PC-9 (cell line): ENCODE data around the gene MAMLD1. TPM values are rescaled to one million over a fixed set of nuclear protein-coding genes. Genes with fewer than 3 reads are reported as not detected.

ENCODE experiments used
- BruUV-seq: library from RNA; stranded (reverse); fragments of 400-500 nt; replicated peaks from 2 replicates; lab custom pipeline; 2021; lab: Mats Ljungman, UMichigan
- CTCF ChIA-PET: fragments of 300-600 bp; sonication (Branson Sonifier 250); formaldehyde crosslinking; loops from one replicate; lab custom pipeline; 2022; ENCODE audit warnings: antibody characterized with exemption; lab: Charles Lee
- POLR2A ChIA-PET: fragments of 300-600 bp; sonication (Branson Sonifier 250); formaldehyde crosslinking; loops from one replicate; lab custom pipeline; 2022; ENCODE audit warnings: antibody characterized with exemption; ENCODE audit not compliant: unreplicated experiment; lab: Charles Lee
- DNase-seq, 2 experiments: peaks; one replicate each; pipeline versions ENCODE4 v3.0.0 to v3.0.0-alpha.2; 2015 to 2022; ENCODE audit warnings: mixed read lengths in 1 of 2
- H2AFZ ChIP-seq: fragments of 200-600 bp; sonication (generic); 2 replicates; pipeline ENCODE4 v1.8.1; 2017; ENCODE audit warnings: antibody characterized with exemption
- H3F3A ChIP-seq: fragments of 200-600 bp; sonication (generic); 2 replicates; pipeline ENCODE4 v1.8.1; 2017; ENCODE audit warnings: antibody characterized with exemption, mild to moderate bottlenecking, low read depth; ENCODE audit not compliant: insufficient read depth
- H3K27ac ChIP-seq: fragments of 200-600 bp; sonication (generic); 2 replicates; pipeline ENCODE4 v1.6.1; 2016; ENCODE audit warnings: mixed run types
- H3K27me3 ChIP-seq: fragments of 200-600 bp; sonication (generic); 2 replicates; pipeline ENCODE4 v1.6.1; 2016; ENCODE audit warnings: low read depth, mixed run types; ENCODE audit not compliant: insufficient read depth
- H3K36me3 ChIP-seq: fragments of 200-600 bp; sonication (generic); 2 replicates; pipeline ENCODE4 v1.6.1; 2016; ENCODE audit warnings: low read depth, mixed run types
- H3K4me1 ChIP-seq: fragments of 200-600 bp; sonication (generic); replicated peaks from 2 replicates; pipeline ENCODE4 v1.6.1; 2016; ENCODE audit warnings: mixed run types; ENCODE audit not compliant: insufficient read depth
- H3K4me2 ChIP-seq: fragments of 200-600 bp; sonication (generic); 2 replicates; pipeline ENCODE4 v1.6.1; 2017; ENCODE audit warnings: mixed run types
- H3K4me3 ChIP-seq: fragments of 200-600 bp; sonication (generic); 2 replicates; pipeline ENCODE4 v1.6.1; 2016; ENCODE audit warnings: mixed run types
- H3K79me2 ChIP-seq: fragments of 200-600 bp; sonication (generic); 2 replicates; pipeline ENCODE4 v1.6.1; 2017; ENCODE audit warnings: low read depth, mixed run types
- H3K9me2 ChIP-seq: fragments of 200-600 bp; sonication (generic); 2 replicates; pipeline ENCODE4 v1.8.1; 2017; ENCODE audit warnings: mild to moderate bottlenecking; ENCODE audit not compliant: insufficient read depth
- H3K9me3 ChIP-seq: fragments of 200-600 bp; sonication (generic); 2 replicates; pipeline ENCODE4 v1.8.1; 2016; ENCODE audit warnings: low read depth; ENCODE audit not compliant: insufficient read depth
- H4K20me1 ChIP-seq: fragments of 200-600 bp; sonication (generic); 2 replicates; pipeline ENCODE4 v1.8.1; 2017; ENCODE audit not compliant: insufficient read depth
- CTCF ChIP-seq: fragments of 200-600 bp; sonication (generic); conservative IDR thresholded peaks from 2 replicates; pipeline ENCODE4 v1.6.1; 2017; ENCODE audit warnings: mixed run types, antibody characterized with exemption, mild to moderate bottlenecking, moderate library complexity
- EZH2 ChIP-seq: fragments of 200-600 bp; sonication (generic); IDR thresholded peaks from 2 replicates; pipeline ENCODE4 v1.8.0; 2017; ENCODE audit warnings: antibody characterized with exemption, low read depth
- intact Hi-C: fragments of 100-400 bp; cut with micrococcal nuclease; formaldehyde crosslinking; loops from one replicate; pipeline ENCODE4 v1.10.0; 2022; ENCODE audit not compliant: unreplicated experiment
- total RNA-seq: library from RNA; stranded (reverse); gene quantifications from 2 replicates; pipeline ENCODE4 v1.2.3, GENCODE V29; 2021

Gene MAMLD1
- total RNA-seq, 1 experiment from 2014 or later: 2.5 TPM

- no peaks in the 10 kb centered on the region for H3K4me1 ChIP-seq
- intact Hi-C loops: no loop called here
- H3K4me2 ChIP-seq: no peak overlapping the region
- ChIA-PET CTCF (no interaction called here), POLR2A (no interaction called here)
- no peaks in the 10 kb centered on the region for H3F3A ChIP-seq
- no peaks in the 10 kb centered on the region for H3K27me3 ChIP-seq
- no peaks in the 10 kb centered on the region for H3K9me2 ChIP-seq
- H3K4me3 ChIP-seq: no peak overlapping the region
- H3K79me2 ChIP-seq: no peaks in the 10 kb centered on the region
- H3K9me3 ChIP-seq: no peaks in the 10 kb centered on the region
- no peak overlapping the region for H2AFZ ChIP-seq
- H3K27ac ChIP-seq: no peak overlapping the region
- no peaks in the 10 kb centered on the region for H4K20me1 ChIP-seq
- DNase-seq: no peak
- TF ChIP-seq EZH2: no peak
- TF ChIP-seq CTCF: no peak
- BruUV-seq: no TSS peak
- no peaks in the 10 kb centered on the region for H3K36me3 ChIP-seq
Observed at GRCh38 chrX:150334100-150334499, 29.0 kb upstream of the MAMLD1 start.

DNA sequence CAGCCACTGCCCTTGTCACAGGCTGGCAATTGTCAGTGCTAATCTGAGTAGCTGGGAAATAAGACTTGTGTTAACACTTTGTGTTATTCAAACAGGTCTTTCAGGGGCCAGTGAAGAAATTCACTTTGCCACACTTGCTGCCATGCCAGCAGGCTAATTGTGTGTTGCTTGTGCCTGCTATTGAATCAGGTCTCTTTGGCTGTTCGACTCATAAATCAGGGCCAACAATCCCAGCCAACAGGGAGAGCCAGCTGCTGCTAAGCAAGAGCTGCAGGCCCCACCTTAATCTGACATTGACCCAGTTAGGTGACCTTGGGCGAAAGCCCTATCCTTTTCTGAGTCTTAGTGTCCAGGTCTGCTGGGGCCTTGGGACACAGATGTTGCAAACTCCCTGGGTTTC is 28.1 kb upstream of the MAMLD1 start:
- Histone ChIP-seq H2AFZ (no peak overlapping the region), H3K27me3 (no peaks in the 10 kb centered on the region), H3K79me2 (no peaks in the 10 kb centered on the region), H3K4me2 (no peak overlapping the region), H3K9me3 (no peaks in the 10 kb centered on the region), H3K4me1 (no peaks in the 10 kb centered on the region), H4K20me1 (no peaks in the 10 kb centered on the region), H3K36me3 (no peaks in the 10 kb centered on the region), H3K27ac (no peak overlapping the region), H3F3A (no peaks in the 10 kb centered on the region), H3K4me3 (no peak overlapping the region), H3K9me2 (no peaks in the 10 kb centered on the region)
- ChIA-PET CTCF (no interaction called here), POLR2A (no interaction called here)
- BruUV-seq: no TSS peak
- intact Hi-C loops: no loop called here
- no peak for DNase-seq
- TF ChIP-seq CTCF: no peak
- TF ChIP-seq EZH2: no peak

- no peaks in the 10 kb centered on the region for H3K79me2 ChIP-seq
- H3K9me3 ChIP-seq: no peaks in the 10 kb centered on the region
- no peak overlapping the region for H3K4me3 ChIP-seq
- intact Hi-C loops: no loop called here
- H3K27ac ChIP-seq: no peak overlapping the region
- no peaks in the 10 kb centered on the region for H3K36me3 ChIP-seq
- ChIA-PET POLR2A (no interaction called here), CTCF (no interaction called here)
- H2AFZ ChIP-seq: no peak overlapping the region
- no peaks in the 10 kb centered on the region for H3F3A ChIP-seq
- H3K4me1 ChIP-seq: no peaks in the 10 kb centered on the region
- no peaks in the 10 kb centered on the region for H3K9me2 ChIP-seq
- H3K4me2 ChIP-seq: no peak overlapping the region
- no peak for TF ChIP-seq CTCF
- no peak for TF ChIP-seq EZH2
- BruUV-seq: no TSS peak
- no peaks in the 10 kb centered on the region for H3K27me3 ChIP-seq
- no peak for DNase-seq
- H4K20me1 ChIP-seq: no peaks in the 10 kb centered on the region
Observed at GRCh38 chrX:150337026-150337425, 26.1 kb upstream of the MAMLD1 start.
